Cardiac muscle cell (in vitro differentiated cells and primary cell): Measurements from ENCODE around the gene BFSP2. TPM values are rescaled to one million over a fixed set of nuclear protein-coding genes. Genes with fewer than 3 reads are reported as not detected.
A peak's percentile ranks its signal among the peaks of the same experiment; 100 is the strongest.

ENCODE experiments used
- DNase-seq, 2 donors: peaks; one replicate each; pipeline versions ENCODE4 v3.0.0 to v3.0.0-alpha.2; 2010 to 2017; ENCODE audit warnings: low read depth in 1 of 2, low spot score in 1 of 2
- H3K27ac ChIP-seq: fragments of 200-600 bp; sonication (generic); 2 replicates; pipeline ENCODE4 v1.5.1; 2016
- H3K27me3 ChIP-seq: fragments of 200-600 bp; sonication (generic); 2 replicates; pipeline ENCODE4 v1.6.0; 2016; ENCODE audit warnings: control low read depth
- H3K36me3 ChIP-seq: fragments of 200-600 bp; sonication (generic); 2 replicates; pipeline ENCODE4 v1.5.1; 2016; ENCODE audit warnings: control low read depth
- H3K4me1 ChIP-seq: fragments of 200-600 bp; sonication (generic); 2 replicates; pipeline ENCODE4 v1.8.1; 2017; ENCODE audit warnings: low read depth, mild to moderate bottlenecking, mixed run types
- H3K4me3 ChIP-seq: fragments of 200-600 bp; sonication (generic); 2 replicates; pipeline ENCODE4 v1.5.1; 2016; ENCODE audit warnings: mild to moderate bottlenecking
- H3K9me3 ChIP-seq: fragments of 200-600 bp; sonication (generic); 2 replicates; pipeline ENCODE4 v1.5.1; 2017; ENCODE audit warnings: low read depth, mild to moderate bottlenecking, control low read depth
- polyA plus RNA-seq: library from polyadenylated mRNA; unstranded; fragments of >200 nt; fragmentation: Nextera tagmentation; extraction: Ambion mirVana; gene quantifications from 2 replicates; pipeline ENCODE4 v1.2.1, GENCODE V29; 2016
- total RNA-seq: library from RNA; depleted of rRNA; stranded (reverse); fragments of >200 nt; gene quantifications from 2 replicates; pipeline ENCODE4 v1.2.3, GENCODE V29; 2016
- TF ChIP-seq, protein P1 (sequence below): IDR thresholded peaks from 2 replicates; pipeline ENCODE4 v1.5.1; 2012; ENCODE audit warnings: low read depth, mild to moderate bottlenecking, low read length

The BFSP2 gene
- total and polyA plus RNA-seq, 2 experiments from 2014 or later: not detected

DNA sequence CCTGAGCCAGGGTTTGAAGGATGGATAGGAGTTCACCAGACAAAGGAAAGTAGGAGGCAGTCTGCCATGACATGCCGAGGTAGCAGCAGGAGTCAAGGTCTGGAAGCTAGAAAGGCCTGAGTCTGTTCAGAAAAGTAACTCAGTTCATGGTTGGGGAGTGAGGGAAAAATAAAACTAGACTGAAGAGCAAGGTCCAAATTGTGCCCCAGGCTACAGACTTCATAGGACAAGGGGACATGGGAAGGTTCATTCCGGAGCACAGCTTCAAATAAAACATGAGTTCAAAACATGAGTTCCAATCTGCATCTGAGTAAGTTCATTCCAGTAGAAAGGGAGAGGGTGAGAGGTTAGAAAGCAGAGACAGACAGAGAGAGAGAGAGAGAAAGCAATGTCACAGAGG is 39.7 kb downstream of the BFSP2 start:
- DNase-seq: no peak
- H3K9me3 ChIP-seq: no peaks in the 10 kb centered on the region
- no peaks in the 10 kb centered on the region for H3K36me3 ChIP-seq
- no peak overlapping the region for H3K4me3 ChIP-seq
- H3K27me3 ChIP-seq: no peaks in the 10 kb centered on the region
- H3K4me1 ChIP-seq: no peaks in the 10 kb centered on the region
- H3K27ac ChIP-seq: no peak overlapping the region
- TF ChIP-seq, protein P1, sequence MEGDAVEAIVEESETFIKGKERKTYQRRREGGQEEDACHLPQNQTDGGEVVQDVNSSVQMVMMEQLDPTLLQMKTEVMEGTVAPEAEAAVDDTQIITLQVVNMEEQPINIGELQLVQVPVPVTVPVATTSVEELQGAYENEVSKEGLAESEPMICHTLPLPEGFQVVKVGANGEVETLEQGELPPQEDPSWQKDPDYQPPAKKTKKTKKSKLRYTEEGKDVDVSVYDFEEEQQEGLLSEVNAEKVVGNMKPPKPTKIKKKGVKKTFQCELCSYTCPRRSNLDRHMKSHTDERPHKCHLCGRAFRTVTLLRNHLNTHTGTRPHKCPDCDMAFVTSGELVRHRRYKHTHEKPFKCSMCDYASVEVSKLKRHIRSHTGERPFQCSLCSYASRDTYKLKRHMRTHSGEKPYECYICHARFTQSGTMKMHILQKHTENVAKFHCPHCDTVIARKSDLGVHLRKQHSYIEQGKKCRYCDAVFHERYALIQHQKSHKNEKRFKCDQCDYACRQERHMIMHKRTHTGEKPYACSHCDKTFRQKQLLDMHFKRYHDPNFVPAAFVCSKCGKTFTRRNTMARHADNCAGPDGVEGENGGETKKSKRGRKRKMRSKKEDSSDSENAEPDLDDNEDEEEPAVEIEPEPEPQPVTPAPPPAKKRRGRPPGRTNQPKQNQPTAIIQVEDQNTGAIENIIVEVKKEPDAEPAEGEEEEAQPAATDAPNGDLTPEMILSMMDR: no peak

DNA sequence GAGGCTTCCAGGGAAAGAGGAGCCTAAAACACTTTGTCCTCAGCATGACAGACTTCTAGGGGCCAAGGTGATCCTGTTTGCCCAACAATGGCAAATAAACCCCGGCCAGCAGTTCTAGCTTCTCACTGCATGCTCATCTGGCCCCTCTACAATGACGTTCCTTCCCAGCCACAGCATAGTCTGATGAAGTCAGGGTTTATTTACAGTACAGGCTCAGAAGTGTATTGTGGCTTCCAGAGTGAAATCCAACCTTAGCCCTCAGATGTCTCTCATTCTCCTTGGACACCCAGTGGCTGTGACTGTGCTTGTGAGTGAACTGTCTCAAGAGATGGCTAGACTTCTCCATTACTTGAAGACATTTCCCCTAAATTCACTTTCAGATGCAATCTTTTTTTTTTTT is 40.8 kb downstream of the BFSP2 start:
- Histone ChIP-seq H3K4me3 (no peak overlapping the region), H3K9me3 (no peaks in the 10 kb centered on the region), H3K36me3 (no peaks in the 10 kb centered on the region), H3K27me3 (no peaks in the 10 kb centered on the region), H3K27ac (no peak overlapping the region), H3K4me1 (no peaks in the 10 kb centered on the region)
- no peak for DNase-seq
- TF ChIP-seq, protein P1: no peak

DNA sequence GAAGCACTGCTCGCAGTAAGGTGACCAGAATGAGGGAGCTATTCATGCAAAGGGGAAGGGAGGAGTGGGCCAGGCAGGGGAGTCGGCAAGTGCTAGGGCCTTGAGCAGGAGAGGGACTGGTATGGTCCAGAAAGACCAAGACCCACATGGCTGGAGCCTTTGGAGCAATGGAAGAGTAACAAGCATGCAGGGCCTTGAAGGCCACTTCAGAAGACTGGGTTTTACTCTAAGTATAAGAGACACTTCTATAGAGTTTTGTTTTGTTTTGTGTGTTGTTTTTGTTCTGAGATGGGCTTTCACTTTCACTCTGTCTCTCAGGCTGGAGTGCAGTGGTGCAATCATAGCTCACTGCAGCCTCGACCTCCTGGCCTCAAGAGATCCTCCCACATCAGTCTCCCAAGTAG is 42.0 kb downstream of the BFSP2 start:
- H3K27ac ChIP-seq: no peak overlapping the region
- no peaks in the 10 kb centered on the region for H3K36me3 ChIP-seq
- H3K27me3 ChIP-seq: no peaks in the 10 kb centered on the region
- no peaks in the 10 kb centered on the region for H3K4me1 ChIP-seq
- peak in 1 of 2 donors; percentile 8 for DNase-seq
- no peaks in the 10 kb centered on the region for H3K9me3 ChIP-seq
- H3K4me3 ChIP-seq: no peak overlapping the region
- TF ChIP-seq, protein P1: no peak

DNA sequence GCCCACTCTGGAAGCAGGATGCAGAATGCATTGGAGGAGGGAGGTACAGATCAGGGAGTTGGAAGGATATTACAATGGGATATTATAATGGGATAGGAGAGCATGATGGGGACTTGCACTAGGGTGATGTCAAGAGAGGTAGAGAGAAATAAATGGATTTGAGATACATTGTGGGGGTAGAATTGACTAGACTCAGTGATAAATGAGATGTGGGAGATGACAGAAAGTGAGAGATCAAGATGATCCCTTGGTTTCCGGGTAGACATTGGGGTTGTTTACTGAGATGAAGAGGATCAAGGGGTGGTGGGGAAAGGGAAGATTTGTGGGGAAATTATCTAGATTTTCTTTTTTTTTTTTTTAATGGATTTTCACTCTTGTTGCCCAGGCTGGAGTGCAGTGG is 42.7 kb downstream of the BFSP2 start:
- no peaks in the 10 kb centered on the region for H3K4me1 ChIP-seq
- no peak overlapping the region for H3K4me3 ChIP-seq
- no peak overlapping the region for H3K27ac ChIP-seq
- no peaks in the 10 kb centered on the region for H3K27me3 ChIP-seq
- DNase-seq: no peak
- H3K36me3 ChIP-seq: no peaks in the 10 kb centered on the region
- no peaks in the 10 kb centered on the region for H3K9me3 ChIP-seq
- TF ChIP-seq, protein P1: no peak

DNA sequence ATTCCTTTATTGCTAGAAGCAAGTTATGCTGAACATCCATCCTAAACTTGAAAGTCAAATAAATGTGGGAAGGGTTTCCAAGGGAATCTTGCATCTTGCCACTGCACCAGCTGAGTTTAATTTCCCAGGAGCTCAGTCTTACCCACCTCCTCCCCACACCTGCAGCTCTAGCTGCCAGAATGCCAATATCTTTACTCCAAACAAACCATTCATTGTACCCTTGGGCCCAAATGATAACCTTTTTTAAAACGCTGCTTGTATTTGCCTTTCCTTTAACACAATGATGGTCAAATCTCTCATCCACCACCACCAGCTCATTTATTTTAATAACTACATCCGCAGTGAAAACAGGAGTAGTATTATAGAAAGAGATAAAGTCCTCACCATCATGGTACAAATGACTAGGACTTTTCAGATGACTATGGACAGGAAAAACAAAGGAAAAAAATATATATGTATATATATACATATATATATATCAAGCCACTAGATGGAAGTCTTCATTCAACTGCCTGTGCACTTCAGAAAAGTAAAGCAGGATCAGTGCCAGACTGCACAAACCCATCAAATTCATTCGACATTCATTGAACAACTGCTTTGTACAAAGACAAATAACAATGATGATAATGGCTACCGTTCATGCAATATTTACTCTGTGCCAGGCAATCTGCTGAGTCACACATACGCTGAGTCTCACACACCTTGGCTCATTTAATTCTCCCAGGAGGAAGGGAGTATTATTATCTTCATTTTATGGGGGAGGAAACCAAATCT is 44.0 kb downstream of the BFSP2 start:
- TF ChIP-seq, protein P1: no peak

More for the DNA sequence above, 44.0 kb downstream of the BFSP2 start:
- Histone ChIP-seq H3K9me3 (no peaks in the 10 kb centered on the region), H3K4me3 (no peak overlapping the region), H3K27ac (no peak overlapping the region), H3K4me1 (no peaks in the 10 kb centered on the region), H3K36me3 (no peaks in the 10 kb centered on the region), H3K27me3 (no peaks in the 10 kb centered on the region)
- peak in 1 of 2 donors; percentile 61 for DNase-seq
